Right renal pelvis (tissue), 4 donors: ENCODE data around the gene TRAK2. TPM values are rescaled to one million over a fixed set of nuclear protein-coding genes. Genes with fewer than 3 reads are reported as not detected.
A peak's percentile ranks its signal among the peaks of the same experiment; 100 is the strongest.
"Not testable (repeated sequence)": the region's sequence is repeated elsewhere in the genome, so short reads cannot be mapped to it uniquely, and the experiment has no call there.

Experiments
- DNase-seq, 4 donors: peaks; one replicate each; pipeline ENCODE4 v3.0.0-alpha.2; 2013; ENCODE audit warnings: low read depth in 4 of 4, low spot score in 3 of 4, missing footprints in 1 of 4
- polyA plus RNA-seq, 4 donors: library from polyadenylated mRNA; unstranded; fragments of 120-200 nt; gene quantifications; one replicate each; pipeline ENCODE4 v1.2.1, GENCODE V29; 2013; ENCODE audit not compliant: insufficient read length in 4 of 4

Gene TRAK2, protein sequence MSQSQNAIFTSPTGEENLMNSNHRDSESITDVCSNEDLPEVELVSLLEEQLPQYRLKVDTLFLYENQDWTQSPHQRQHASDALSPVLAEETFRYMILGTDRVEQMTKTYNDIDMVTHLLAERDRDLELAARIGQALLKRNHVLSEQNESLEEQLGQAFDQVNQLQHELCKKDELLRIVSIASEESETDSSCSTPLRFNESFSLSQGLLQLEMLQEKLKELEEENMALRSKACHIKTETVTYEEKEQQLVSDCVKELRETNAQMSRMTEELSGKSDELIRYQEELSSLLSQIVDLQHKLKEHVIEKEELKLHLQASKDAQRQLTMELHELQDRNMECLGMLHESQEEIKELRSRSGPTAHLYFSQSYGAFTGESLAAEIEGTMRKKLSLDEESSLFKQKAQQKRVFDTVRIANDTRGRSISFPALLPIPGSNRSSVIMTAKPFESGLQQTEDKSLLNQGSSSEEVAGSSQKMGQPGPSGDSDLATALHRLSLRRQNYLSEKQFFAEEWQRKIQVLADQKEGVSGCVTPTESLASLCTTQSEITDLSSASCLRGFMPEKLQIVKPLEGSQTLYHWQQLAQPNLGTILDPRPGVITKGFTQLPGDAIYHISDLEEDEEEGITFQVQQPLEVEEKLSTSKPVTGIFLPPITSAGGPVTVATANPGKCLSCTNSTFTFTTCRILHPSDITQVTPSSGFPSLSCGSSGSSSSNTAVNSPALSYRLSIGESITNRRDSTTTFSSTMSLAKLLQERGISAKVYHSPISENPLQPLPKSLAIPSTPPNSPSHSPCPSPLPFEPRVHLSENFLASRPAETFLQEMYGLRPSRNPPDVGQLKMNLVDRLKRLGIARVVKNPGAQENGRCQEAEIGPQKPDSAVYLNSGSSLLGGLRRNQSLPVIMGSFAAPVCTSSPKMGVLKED
- 10 to 100 TPM; 38.7 to 48.4 (median 45.3) TPM for polyA plus RNA-seq

DNA sequence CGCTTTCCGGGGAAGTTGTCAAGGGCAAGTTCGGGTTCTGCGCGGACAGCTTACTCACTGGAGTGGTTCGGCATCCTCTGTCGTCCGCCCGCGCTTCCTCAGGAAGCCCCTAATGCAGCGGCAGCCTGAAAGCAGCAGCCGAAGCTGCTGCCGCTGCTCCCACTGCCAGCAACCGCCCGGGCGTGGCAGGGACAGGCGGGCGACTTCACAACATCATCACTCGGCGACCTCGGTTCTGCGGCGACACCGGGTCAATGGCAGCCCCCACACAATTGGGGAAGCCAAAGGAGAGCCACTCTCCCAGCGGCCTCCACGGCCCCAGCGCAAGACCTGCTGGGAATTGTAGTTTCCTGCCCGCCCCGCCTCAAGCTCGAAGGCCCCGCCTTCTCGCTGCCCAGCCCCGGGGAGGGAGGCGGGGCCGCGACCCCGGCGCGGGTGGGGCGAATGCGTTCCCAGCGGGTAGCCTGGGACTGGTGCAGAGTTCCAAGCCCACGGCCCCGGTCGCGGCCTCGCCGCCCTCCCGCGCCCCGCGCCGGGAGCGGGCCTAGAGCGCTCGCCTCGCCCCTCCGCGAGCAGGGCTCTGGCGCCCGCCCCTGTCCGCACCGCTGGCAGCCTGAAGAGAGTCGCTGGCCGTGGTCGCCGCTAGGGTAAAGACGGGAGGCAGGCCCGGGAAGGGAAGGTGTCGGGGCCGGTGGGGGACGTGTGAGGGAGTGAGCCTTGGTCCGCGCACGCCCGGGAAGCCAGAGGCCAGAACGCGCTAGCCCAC is at the start of gene TRAK2, which contains the start of gene STRADB:
Gene TRAK2 (minus strand): TSS at position 167 of the 766 bp plus-strand sequence. CDS start 30,951 bp downstream, outside the sequence.
Gene STRADB (plus strand): TSS at position 449 of the 766 bp plus-strand sequence. CDS start 3,101 bp downstream, outside the sequence.
- DNase-seq = peak; percentile 87 to 92 (median 88)

DNA sequence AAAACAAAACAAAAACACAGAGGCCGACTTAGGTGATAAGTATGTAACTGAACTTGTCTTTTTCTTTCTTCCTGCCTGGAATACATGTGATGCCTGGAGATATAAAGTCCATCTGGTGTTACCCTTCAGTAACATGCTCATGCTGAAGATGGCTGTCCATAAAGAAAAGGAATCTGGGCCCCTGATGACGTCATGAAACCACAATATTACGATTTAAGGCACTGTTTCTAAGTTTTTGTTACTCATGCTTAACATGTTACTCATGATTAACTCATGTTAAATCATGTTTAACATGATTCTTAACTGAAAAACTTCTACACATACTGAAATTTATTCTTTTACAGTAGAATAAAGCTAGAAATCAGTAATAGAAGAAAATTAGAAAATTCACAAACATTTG is 49.3 kb upstream of the TRAK2 start:
- no peak for DNase-seq

DNA sequence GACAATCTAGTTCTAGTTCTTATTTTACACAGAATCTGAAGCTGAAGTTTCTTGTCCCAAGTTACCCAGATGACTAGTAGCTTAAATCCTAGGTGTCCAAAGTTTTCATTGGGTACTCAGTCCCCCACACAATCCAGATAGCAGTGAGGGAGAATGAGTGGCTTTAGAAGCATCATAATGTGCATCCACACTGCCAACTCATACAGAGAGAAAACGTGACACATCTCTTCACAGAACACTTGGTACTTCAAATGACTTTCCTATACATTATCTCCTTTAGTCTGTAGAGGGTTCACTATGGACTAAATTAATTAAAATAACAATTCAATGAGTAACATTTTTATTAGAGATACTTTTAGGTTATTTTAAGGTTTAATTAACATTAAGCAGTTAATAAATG is 45.5 kb upstream of the TRAK2 start:
- no peak for DNase-seq

DNA sequence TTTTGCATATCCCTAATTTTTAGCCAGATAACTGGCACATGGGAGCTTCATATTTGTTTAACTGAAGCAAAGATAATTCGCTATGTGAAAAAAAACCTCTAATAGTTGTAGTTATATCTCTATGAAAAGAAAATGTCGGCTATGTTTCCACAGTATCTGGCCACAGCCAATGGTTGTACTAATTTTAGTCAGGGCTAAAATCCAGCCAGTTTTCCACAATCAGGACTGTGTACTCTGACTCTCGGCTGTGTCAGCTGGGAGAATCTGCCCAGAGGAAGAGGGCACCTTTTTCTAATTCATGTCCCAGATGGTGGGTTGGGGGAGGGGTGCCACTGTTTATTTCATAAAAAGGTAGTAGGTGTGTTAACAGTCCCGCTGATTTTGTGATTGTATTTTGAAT is 39.0 kb upstream of the TRAK2 start:
- no peak for DNase-seq

DNA sequence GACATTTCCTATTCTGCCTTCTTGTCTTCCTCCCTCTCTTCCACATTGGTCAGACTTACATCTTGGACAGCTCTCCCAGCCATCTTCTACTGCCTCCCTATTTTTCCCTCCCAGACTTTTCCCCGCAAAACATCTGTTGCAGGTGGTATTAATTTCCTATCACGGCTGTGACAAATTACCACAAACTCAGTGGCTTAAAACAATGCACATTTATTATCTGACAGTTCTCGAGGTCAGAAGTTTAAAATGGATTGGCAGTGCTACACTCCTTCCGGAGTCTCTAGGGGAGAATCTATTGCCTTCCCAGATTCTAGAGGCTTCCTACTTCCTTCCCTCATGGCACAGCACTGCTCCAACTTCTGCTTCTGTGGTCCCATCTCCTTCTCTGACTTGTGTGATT is 33.5 kb upstream of the TRAK2 start:
- DNase-seq = no peak

DNA sequence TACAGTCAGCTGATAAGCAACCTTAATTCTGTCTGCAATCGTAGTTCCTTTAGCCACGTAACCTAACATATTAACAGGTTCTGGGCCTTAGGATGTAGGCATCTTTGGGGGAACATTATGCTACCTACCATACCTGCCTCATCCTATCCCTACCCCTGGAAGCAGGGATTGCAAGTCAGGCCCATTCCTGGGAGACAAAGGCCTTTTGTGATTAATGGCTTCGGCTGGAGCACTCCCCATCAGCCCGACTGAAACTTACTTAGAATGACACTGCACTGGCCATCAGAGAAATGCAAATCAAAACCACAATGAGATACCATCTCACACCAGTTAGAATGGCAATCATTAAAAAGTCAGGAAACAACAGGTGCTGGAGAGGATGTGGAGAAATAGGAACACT is 32.5 kb upstream of the TRAK2 start:
- DNase-seq = not testable (repeated sequence)

DNA sequence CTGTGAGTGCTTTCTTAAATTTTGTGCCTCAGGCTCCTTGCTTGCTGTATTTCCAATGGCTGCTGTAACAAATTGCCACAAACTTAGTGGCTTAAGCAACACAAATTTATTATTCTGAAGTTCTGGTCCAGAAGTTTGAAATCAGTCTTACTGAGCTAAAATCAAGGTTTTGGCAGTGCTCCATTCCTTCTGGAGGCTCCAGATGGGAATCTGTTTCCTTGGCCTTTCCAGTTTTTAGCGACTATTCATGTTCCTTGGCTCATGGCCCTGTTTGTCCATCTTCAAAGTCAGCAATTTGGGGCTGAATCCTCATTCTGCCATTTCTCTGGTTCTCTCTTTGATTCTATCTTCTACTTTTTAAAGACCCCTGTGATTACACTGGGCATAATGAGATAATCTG is 32.1 kb upstream of the TRAK2 start:
- no peak for DNase-seq

DNA sequence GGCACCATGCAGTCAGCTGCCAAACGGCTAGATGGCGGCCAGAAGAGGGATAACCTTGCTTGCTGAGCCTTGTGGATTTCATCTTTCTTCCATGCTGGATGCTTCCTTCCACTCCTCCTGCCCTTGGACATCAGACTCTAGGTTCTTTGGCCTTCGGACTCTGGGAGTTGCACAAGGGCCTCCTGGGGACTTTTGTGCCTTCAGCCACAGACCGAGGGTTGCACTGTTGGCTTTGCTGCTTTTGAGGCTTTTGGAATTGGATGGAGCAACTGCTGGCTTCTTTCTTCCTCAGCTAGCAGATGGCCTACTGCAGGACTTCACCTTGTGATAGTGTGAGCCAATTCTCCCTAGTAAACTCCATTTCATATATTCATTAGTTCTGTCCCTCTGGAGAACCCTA is 31.3 kb upstream of the TRAK2 start:
- DNase-seq = no peak

DNA sequence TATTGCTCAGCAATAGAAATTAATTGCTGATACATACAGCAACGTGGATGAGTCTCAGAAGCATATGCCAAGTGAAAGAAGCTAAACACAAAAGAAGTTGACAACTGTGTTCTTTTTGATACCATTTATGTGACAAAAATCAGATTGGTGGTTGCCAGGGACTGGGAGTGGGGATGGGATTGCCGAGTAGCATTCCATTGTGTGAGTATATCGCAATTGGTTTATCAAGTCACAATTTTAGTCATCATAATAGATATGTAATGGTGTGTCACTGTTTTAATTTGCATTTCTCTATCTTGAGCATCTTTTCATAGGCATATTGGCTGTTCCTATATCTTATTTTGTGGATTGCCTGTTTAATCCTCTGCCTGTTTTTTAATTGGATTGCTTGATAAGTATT is 21.2 kb upstream of the TRAK2 start:
- DNase-seq = no peak

DNA sequence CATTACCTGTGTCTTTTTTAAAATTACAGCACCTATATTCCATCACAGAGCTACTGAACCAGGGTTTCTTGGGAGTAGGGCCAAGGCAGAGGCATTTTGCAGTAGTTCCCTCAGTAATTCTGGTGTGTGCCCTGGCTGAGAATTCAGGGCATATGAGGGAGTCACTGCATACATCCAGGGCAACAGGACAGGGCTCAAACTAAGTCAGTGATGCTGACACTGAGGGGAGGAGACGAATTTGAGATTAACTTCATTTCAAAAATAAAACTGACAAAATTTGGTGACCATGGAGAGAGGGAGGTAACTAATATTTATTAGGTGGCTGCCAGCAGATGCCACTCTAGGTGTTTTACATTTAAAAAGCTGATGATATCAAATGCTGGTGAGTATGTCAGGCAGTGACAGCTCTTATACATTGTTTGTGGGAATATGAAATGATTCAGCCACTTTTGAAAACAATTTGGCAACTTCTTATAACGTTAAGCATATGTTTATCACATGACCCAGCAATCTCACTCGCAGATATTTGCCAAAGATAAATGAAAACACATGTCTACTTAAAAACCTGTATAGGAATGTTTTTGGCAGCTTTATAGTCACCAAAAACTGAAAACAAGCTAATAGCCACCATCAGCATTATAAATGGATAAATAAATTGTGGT is 20.6 kb upstream of the TRAK2 start:
- DNase-seq = no peak

DNA sequence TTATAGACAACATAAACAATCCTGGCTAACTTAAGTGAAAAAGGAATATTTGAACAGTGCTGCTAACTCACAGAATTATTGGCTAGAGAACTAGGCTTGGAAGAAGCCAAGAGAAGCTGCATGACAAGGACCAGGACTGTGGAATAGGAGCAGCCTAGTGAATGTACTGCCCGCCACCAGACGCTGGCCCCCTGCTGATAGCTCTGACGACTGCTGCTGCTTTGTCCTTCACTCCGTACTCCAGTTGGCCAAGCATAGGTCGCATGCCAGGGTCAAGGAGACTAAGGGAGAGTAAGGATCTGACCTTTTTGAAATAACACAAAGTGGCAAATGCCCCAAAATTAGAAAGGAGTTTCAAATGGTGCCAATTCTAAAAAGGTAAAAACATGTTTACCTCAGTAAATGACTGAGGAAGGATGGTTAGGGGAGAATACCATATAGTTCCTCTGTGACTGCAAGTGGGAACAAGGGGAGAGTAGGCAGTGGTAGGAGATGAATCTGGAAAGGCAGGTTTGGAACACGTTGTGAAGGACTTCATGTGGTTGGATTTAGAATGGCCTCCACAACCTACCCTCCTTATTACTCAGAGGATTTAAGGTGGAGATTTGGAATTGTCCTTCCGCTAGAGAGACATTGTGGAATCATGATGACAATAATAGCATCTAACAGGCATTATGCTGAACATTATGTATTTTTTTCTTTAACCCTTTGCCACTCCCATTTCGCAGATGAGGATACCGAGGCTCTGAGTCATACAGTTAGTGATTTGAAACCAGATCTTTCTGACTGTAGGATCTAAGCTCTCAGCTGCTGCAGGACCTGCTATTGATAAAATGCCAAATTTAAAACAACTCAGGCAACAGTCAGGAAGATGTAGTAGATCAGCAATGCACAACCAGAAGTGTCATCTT is 19.8 kb upstream of the TRAK2 start:
- no peak for DNase-seq

DNA sequence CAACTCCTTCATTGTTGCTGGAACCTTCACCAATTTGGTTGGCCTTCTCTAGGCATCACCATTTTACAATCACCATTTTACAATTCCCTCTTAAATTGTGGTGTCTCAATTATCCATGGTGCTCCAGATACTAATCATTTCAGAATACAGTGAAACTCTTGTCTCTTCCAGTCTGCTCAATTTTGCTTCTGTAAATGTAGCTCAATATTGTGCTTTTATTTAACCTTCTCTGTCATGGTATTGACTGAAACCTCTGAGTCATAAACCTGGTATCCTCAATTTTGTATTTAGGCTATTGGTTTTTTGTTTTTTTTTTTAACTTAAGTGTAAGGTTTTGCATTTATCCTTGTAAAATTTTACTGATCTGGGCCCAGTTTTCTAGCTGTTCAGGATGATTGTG is 16.4 kb upstream of the TRAK2 start:
- no peak for DNase-seq

DNA sequence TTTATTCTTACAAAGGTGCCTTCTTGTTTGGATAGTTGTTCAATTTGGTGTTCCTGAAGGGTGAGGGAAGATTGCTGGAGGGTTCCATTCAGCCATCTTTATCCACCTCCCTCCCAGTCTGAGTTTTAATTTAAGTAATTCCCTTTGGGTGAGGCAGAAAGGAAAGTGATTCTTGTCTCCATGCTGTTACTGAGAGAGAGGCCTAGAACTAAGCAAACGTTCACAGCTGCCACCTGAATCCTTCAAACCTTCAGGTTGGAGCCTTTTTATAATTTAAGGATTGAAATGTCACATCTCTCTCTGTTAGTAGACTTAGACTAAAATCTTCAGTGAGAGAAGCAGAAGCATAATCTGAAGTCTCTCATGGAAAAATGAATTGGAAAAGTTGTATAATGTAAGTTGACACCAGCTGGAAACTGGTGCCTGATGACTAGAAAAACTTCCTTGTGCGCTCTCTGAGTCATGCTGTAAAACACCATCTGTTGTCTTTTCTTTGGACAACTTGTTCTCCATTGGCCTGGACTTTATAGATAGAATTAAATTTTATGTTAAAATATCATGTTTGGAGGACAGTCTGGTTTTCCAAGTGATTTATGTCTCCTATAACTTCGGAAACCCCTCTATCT is 14.9 kb upstream of the TRAK2 start:
- peak in 1 of 4 donors; percentile 30 for DNase-seq

DNA sequence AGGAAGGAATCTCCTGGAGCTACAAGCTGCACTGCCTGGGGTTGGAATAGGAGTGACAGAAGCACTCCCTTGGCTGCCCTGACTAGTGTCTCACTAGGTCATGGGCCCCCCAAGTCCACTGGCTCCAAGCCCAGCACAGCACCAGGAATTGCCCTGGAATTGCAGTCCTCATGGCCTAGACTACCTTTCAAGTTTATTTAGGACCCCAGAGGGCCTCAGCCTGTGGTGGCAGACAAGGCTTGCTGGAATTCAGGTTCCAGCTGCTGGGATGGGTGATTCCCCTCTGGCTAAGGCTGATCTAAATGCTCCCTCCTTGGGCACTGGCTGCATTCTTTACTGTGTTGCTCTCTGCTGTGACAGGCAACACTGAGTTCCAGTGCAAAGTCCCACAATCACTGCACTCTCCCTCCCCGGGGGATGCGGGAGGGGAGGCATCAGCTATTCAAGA is 14.3 kb upstream of the TRAK2 start:
- no peak for DNase-seq

DNA sequence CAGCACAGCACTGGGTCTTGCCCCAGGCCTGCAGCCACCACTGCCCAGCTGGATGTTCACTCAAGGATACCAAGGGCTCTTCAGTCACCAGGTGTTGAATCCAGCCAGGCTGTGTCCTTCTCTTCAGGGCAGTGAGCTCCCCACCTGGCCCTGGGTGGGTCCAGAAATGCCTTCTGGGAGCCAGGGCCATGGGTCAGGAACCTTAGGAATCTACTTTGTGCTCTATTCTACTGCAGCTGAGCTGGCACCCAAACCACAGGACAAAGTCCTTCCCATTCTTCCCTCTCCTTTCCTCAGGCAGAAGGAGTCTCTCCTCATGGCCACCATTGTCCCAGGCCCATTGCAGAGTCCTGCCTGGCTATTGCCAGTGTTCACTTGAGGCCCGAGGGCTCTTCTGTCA is 13.3 kb upstream of the TRAK2 start:
- DNase-seq = no peak

DNA sequence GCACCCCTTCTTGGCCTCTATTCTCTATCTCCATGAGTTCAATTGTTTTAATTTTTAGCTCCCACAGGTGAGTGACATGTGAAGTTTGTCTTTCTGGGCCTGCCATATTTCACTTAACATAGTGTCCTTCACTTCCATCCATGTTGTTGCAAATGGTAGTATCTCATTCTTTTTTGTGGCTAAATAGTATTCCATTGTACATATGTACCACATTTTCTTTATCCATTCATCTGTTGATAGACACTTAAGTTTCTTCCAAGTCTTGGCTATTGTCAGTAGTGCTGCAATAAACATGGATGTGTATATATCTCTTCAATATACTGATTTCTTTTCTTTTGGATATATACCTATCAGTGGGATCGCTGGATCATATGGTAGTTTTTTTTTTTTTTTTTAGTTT is 9.3 kb upstream of the TRAK2 start:
- no peak for DNase-seq

DNA sequence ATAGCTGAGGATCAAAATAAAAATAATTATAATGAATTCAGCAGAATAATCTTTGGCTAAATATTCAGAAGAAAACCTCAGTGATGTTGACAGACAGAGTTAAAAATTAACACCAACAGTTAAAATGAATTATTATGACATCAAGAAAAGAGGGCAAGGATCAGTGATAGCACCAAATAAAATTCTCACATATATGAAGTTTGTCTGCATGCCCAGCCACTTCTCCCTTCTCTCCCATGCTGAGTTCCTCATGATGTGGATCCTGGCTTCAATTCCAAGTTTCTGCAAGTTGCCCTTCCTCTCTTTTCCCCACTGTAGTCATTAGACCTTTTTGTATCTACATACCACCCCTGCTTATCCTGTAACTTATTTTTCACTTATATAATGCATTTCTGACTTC is 7.1 kb upstream of the TRAK2 start:
- DNase-seq = no peak

DNA sequence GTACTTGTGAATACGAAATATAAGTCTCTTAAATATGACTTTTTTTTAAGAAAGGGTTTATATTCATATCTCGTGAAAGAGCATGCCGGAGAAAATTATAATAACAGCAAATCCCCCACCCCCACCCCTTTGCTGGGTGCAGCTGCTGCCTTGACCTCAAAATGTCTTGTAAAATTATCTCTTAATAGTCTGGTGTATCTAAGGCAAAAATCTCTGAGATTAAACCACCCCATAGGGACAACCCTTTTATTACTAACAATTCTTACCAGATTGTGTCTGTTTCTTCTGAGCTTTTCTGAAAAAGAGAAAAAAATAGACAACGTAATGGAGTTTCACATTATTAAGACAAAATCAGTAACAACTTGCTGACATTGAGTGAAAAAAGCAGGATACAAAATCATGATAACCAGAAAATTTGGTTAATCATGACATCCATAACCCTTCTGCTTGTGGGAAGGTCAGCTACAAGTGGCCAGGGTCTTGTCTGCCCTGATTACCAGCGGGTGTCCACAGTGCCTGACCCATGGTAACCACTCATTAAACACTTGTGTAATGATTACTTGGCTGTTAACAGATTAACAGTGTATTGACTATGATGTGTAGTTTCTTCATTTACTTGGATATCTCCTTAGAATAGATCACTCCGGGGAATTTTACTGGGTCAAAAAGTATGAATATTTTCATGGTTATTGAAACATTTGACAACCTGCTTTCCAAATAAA is 1.8 kb upstream of the TRAK2 start:
- DNase-seq = no peak
